GM23248 (cell line): ENCODE data around the gene SYNE2. TPM values are rescaled to one million over a fixed set of nuclear protein-coding genes. Genes with fewer than 3 reads are reported as not detected.

Experiments used
- DNase-seq: peaks from one replicate; pipeline ENCODE4 v3.0.0-alpha.2; 2015
- H2AFZ ChIP-seq: fragments of 200-600 bp; sonication (generic); 2 replicates; pipeline ENCODE4 v1.6.1; 2016; ENCODE audit warnings: antibody characterized with exemption
- H3F3A ChIP-seq: fragments of 200-600 bp; sonication (generic); 2 replicates; pipeline ENCODE4 v1.6.1; 2016; ENCODE audit warnings: mild to moderate bottlenecking, antibody characterized with exemption, mixed run types; ENCODE audit not compliant: insufficient read depth
- H3K27ac ChIP-seq: fragments of 200-600 bp; sonication (generic); 2 replicates; pipeline ENCODE4 v1.5.1; 2016; ENCODE audit warnings: mild to moderate bottlenecking
- H3K27me3 ChIP-seq: fragments of 200-600 bp; sonication (generic); replicated peaks from 2 replicates; pipeline ENCODE4 v1.6.1; 2016; ENCODE audit warnings: mild to moderate bottlenecking; ENCODE audit not compliant: insufficient read depth
- H3K36me3 ChIP-seq: fragments of 200-600 bp; sonication (generic); 2 replicates; pipeline ENCODE4 v1.6.1; 2016; ENCODE audit warnings: low read depth, mild to moderate bottlenecking
- H3K4me1 ChIP-seq: fragments of 200-600 bp; sonication (generic); 2 replicates; pipeline ENCODE4 v1.6.1; 2016; ENCODE audit warnings: mild to moderate bottlenecking; ENCODE audit not compliant: insufficient read depth
- H3K4me2 ChIP-seq: fragments of 200-600 bp; sonication (generic); one replicate; pipeline ENCODE4 v1.6.1; 2016; ENCODE audit warnings: mild to moderate bottlenecking; ENCODE audit not compliant: unreplicated experiment
- H3K4me3 ChIP-seq: fragments of 200-600 bp; sonication (generic); 2 replicates; pipeline ENCODE4 v1.5.1; 2016; ENCODE audit warnings: mild to moderate bottlenecking
- H3K79me2 ChIP-seq: fragments of 200-600 bp; sonication (generic); 2 replicates; pipeline ENCODE4 v1.6.1; 2016; ENCODE audit warnings: mild to moderate bottlenecking; ENCODE audit not compliant: insufficient read depth
- H3K9ac ChIP-seq: fragments of 200-600 bp; sonication (generic); 2 replicates; pipeline ENCODE4 v1.6.1; 2016; ENCODE audit warnings: mild to moderate bottlenecking
- H3K9me2 ChIP-seq: fragments of 200-600 bp; sonication (generic); 2 replicates; pipeline ENCODE4 v1.6.1; 2016; ENCODE audit warnings: mixed run types, mild to moderate bottlenecking, moderate library complexity; ENCODE audit not compliant: insufficient read depth
- H3K9me3 ChIP-seq: fragments of 200-600 bp; sonication (generic); one replicate; pipeline ENCODE4 v1.6.1; 2017; ENCODE audit warnings: low read depth
- H4K20me1 ChIP-seq: fragments of 200-600 bp; sonication (generic); 2 replicates; pipeline ENCODE4 v1.6.0; 2016; ENCODE audit not compliant: insufficient read depth
- EZH2 ChIP-seq: fragments of 200-600 bp; sonication (generic); IDR thresholded peaks from 2 replicates; pipeline ENCODE4 v1.6.1; 2018; ENCODE audit warnings: antibody characterized with exemption, mild to moderate bottlenecking; ENCODE audit not compliant: insufficient read depth, poor library complexity, severe bottlenecking
- EZH2phosphoT487 ChIP-seq: fragments of 200-600 bp; sonication (generic); IDR thresholded peaks from 2 replicates; pipeline ENCODE4 v1.6.1; 2018; ENCODE audit warnings: antibody characterized with exemption, moderate library complexity, mild to moderate bottlenecking, low read depth; ENCODE audit not compliant: insufficient read depth
- WGBS, 2 experiments: methylation state at CpG; one replicate each; pipeline ENCODE4 v1.1.6; 2015 to 2017; ENCODE audit warnings: low lambda C conversion rate in 2 of 2, low coverage in 1 of 2; ENCODE audit errors: missing lambda C conversion rate in 2 of 2; 5-methylcytosine and 5-hydroxymethylcytosine counted together
- in situ Hi-C: fragments of 300-500 bp; cut with MboI; formaldehyde crosslinking; loops from 2 replicates; pipeline ENCODE4 v1.15.0; 2020
- polyA plus RNA-seq: library from polyadenylated mRNA; unstranded; fragments of >200 nt; fragmentation: Nextera tagmentation; extraction: Ambion mirVana; gene quantifications from 2 replicates; pipeline ENCODE4 v1.2.1, GENCODE V29; 2016
- total RNA-seq: library from RNA; depleted of rRNA; stranded (reverse); fragments of >200 nt; shearing (Covaris generic); gene quantifications from 2 replicates; pipeline ENCODE4 v1.2.3, GENCODE V29; 2014

Gene SYNE2
- total and polyA plus RNA-seq, 2 experiments from 2014 or later = 2.8 to 4.4 TPM

- Histone ChIP-seq H3K27me3 (no peaks in the 10 kb centered on the region; the same call in 1 of the 2 replicates), H3F3A (no peaks in the 10 kb centered on the region), H3K27ac (no peak overlapping the region), H4K20me1 (no peaks in the 10 kb centered on the region), H3K4me1 (peaks cover 4% of the 10 kb centered on the region; the same call in 1 of the 2 replicates), H3K79me2 (no peaks in the 10 kb centered on the region), H3K4me2 (no peak overlapping the region), H3K9me3 (no peaks in the 10 kb centered on the region), H3K4me3 (no peak overlapping the region), H2AFZ (no peak overlapping the region), H3K9ac (no peak overlapping the region), H3K36me3 (no peaks in the 10 kb centered on the region), H3K9me2 (no peaks in the 10 kb centered on the region)
- 73 to 79% methylated on average over 5 of the region's 5 CpGs for WGBS, 2 experiments
- TF ChIP-seq EZH2 (no peak), EZH2phosphoT487 (no peak)
- DNase-seq = no peak
- in situ Hi-C loops = no loop called here
These were observed 217.0 kb downstream of the SYNE2 start for GRCh38 chr14:64069634-64070359.

GRCh38 chr14:64074961-64075612 lies 222.3 kb downstream of the SYNE2 start:
- Histone ChIP-seq H3K4me2 (no peak overlapping the region), H3K4me3 (no peak overlapping the region), H3K79me2 (no peaks in the 10 kb centered on the region), H3K9ac (no peak overlapping the region), H3F3A (0 out of 2 replicates have a peak, but pooled peaks cover 4% of the 10 kb centered on the region), H3K36me3 (no peaks in the 10 kb centered on the region), H3K27me3 (peaks cover 8% of the 10 kb centered on the region), H4K20me1 (no peaks in the 10 kb centered on the region), H3K4me1 (peaks cover 5% of the 10 kb centered on the region; the same call in 1 of the 2 replicates), H2AFZ (no peak overlapping the region), H3K27ac (no peak overlapping the region), H3K9me2 (no peaks in the 10 kb centered on the region), H3K9me3 (no peaks in the 10 kb centered on the region)
- 87 to 88% methylated on average over 2 of the region's 2 CpGs for WGBS, 2 experiments
- TF ChIP-seq EZH2 = no peak
- peak; percentile 98 for TF ChIP-seq EZH2phosphoT487
- in situ Hi-C loops = no loop called here
- peak; percentile 61 for DNase-seq

- Histone ChIP-seq H3K27ac (no peak overlapping the region), H3F3A (0 out of 2 replicates have a peak, but pooled peaks cover 4% of the 10 kb centered on the region), H3K9me2 (no peaks in the 10 kb centered on the region), H3K79me2 (no peaks in the 10 kb centered on the region), H3K9me3 (no peaks in the 10 kb centered on the region), H4K20me1 (no peaks in the 10 kb centered on the region), H3K27me3 (peaks cover 8% of the 10 kb centered on the region), H3K9ac (no peak overlapping the region), H2AFZ (no peak overlapping the region), H3K4me3 (no peak overlapping the region), H3K4me1 (peaks cover 5% of the 10 kb centered on the region; the same call in 1 of the 2 replicates), H3K4me2 (no peak overlapping the region), H3K36me3 (no peaks in the 10 kb centered on the region)
- TF ChIP-seq EZH2phosphoT487 (no peak), EZH2 (no peak)
- 95 to 100% methylated on average over 1 of the region's 1 CpG for WGBS, 2 experiments
- in situ Hi-C loops = no loop called here
- peak; percentile 5 for DNase-seq
These were observed 222.8 kb downstream of the SYNE2 start for GRCh38 chr14:64075613-64076005.

- no peaks in the 10 kb centered on the region for H3K9me2 ChIP-seq
- no peaks in the 10 kb centered on the region for H3K36me3 ChIP-seq
- no peaks in the 10 kb centered on the region for H3K4me1 ChIP-seq
- no peak for TF ChIP-seq EZH2phosphoT487
- TF ChIP-seq EZH2 = no peak
- H3F3A ChIP-seq = no peaks in the 10 kb centered on the region
- H3K4me3 ChIP-seq = no peak overlapping the region
- H3K27ac ChIP-seq = no peak overlapping the region
- H3K9ac ChIP-seq = no peak overlapping the region
- H3K4me2 ChIP-seq = no peak overlapping the region
- H3K27me3 ChIP-seq = peaks cover 8% of the 10 kb centered on the region; the same call in 1 of the 2 replicates
- in situ Hi-C loops = no loop called here
- 94 to 95% methylated on average over 2 of the region's 2 CpGs for WGBS, 2 experiments
- H3K9me3 ChIP-seq = no peaks in the 10 kb centered on the region
- H3K79me2 ChIP-seq = no peaks in the 10 kb centered on the region
- H2AFZ ChIP-seq = no peak overlapping the region
- DNase-seq = no peak
- H4K20me1 ChIP-seq = no peaks in the 10 kb centered on the region
These were observed 227.6 kb downstream of the SYNE2 start for GRCh38 chr14:64080452-64080851.
